ENCODE data around the gene ZNF358. TPM values are rescaled to one million over a fixed set of nuclear protein-coding genes. Genes with fewer than 3 reads are reported as not detected.
A peak's percentile ranks its signal among the peaks of the same experiment; 100 is the strongest.

Gene ZNF358
- total and polyA plus RNA-seq, 2 of the 13 experiments (the other 11 are each of a cell fraction or from before 2014, with no cell fraction given) = 9.1 to 37.0 TPM

DNA sequence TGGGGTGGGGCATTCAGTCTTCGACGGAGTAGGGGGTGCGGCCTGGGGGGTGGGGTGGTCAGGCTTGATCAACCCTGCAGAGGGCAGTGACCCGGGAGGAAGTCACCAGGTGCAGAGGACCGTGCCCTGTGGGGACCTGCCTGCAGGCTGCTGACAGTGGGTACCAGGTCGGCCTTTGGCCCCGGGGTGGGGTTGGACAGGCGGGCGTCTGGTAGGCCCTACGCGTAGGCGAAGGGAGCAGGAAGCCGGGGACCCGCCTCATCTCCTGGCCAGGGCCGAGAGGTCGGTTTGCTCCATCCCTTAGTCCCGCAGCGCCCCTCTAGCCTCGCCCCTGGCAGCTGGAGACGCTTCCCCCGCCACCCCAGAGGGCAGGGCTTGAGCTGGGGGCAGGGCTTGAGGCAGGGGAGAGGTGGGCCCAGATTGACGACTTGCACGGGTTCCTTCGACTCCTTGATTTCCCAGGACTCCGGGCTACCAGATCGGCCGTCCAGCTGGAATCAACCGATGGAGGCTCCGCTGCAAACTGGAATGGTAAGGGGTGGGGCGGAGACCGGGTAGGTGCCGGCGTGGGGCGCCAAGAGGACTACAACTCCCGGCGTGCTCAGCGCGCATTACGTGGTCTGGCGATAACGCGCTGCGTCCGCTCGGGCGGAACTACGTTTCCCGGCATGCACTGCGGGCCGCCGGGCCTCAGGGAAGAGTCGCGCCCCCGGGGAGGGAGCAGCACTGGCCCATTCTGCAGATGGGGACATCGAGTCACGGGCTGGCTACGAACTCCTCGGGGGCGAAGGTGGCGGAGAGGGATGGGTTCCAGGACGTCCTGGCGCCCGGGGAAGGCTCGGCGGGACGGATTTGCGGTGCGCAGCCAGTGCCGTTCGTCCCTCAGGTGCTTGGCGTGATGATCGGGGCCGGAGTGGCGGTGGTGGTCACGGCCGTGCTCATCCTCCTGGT, 19.4 kb downstream of the ZNF358 start, which contains the start of gene PNPLA6 (continued):
- TF ChIP-seq, protein P1, sequence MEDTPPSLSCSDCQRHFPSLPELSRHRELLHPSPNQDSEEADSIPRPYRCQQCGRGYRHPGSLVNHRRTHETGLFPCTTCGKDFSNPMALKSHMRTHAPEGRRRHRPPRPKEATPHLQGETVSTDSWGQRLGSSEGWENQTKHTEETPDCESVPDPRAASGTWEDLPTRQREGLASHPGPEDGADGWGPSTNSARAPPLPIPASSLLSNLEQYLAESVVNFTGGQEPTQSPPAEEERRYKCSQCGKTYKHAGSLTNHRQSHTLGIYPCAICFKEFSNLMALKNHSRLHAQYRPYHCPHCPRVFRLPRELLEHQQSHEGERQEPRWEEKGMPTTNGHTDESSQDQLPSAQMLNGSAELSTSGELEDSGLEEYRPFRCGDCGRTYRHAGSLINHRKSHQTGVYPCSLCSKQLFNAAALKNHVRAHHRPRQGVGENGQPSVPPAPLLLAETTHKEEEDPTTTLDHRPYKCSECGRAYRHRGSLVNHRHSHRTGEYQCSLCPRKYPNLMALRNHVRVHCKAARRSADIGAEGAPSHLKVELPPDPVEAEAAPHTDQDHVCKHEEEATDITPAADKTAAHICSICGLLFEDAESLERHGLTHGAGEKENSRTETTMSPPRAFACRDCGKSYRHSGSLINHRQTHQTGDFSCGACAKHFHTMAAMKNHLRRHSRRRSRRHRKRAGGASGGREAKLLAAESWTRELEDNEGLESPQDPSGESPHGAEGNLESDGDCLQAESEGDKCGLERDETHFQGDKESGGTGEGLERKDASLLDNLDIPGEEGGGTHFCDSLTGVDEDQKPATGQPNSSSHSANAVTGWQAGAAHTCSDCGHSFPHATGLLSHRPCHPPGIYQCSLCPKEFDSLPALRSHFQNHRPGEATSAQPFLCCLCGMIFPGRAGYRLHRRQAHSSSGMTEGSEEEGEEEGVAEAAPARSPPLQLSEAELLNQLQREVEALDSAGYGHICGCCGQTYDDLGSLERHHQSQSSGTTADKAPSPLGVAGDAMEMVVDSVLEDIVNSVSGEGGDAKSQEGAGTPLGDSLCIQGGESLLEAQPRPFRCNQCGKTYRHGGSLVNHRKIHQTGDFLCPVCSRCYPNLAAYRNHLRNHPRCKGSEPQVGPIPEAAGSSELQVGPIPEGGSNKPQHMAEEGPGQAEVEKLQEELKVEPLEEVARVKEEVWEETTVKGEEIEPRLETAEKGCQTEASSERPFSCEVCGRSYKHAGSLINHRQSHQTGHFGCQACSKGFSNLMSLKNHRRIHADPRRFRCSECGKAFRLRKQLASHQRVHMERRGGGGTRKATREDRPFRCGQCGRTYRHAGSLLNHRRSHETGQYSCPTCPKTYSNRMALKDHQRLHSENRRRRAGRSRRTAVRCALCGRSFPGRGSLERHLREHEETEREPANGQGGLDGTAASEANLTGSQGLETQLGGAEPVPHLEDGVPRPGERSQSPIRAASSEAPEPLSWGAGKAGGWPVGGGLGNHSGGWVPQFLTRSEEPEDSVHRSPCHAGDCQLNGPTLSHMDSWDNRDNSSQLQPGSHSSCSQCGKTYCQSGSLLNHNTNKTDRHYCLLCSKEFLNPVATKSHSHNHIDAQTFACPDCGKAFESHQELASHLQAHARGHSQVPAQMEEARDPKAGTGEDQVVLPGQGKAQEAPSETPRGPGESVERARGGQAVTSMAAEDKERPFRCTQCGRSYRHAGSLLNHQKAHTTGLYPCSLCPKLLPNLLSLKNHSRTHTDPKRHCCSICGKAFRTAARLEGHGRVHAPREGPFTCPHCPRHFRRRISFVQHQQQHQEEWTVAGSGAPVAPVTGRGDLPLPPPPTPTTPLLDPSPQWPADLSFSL (CRISPR knock-in tag; IDR thresholded peaks at IDR 0.05) = no peak
- TF ChIP-seq, protein P2, sequence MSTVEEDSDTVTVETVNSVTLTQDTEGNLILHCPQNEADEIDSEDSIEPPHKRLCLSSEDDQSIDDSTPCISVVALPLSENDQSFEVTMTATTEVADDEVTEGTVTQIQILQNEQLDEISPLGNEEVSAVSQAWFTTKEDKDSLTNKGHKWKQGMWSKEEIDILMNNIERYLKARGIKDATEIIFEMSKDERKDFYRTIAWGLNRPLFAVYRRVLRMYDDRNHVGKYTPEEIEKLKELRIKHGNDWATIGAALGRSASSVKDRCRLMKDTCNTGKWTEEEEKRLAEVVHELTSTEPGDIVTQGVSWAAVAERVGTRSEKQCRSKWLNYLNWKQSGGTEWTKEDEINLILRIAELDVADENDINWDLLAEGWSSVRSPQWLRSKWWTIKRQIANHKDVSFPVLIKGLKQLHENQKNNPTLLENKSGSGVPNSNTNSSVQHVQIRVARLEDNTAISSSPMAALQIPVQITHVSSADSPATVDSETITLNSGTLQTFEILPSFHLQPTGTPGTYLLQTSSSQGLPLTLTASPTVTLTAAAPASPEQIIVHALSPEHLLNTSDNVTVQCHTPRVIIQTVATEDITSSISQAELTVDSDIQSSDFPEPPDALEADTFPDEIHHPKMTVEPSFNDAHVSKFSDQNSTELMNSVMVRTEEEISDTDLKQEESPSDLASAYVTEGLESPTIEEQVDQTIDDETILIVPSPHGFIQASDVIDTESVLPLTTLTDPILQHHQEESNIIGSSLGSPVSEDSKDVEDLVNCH (CRISPR knock-in tag; IDR thresholded peaks at IDR 0.05) = 0 out of 2 replicates have a peak, but pooled peaks have one; percentile 51
- TF ChIP-seq, protein P3, sequence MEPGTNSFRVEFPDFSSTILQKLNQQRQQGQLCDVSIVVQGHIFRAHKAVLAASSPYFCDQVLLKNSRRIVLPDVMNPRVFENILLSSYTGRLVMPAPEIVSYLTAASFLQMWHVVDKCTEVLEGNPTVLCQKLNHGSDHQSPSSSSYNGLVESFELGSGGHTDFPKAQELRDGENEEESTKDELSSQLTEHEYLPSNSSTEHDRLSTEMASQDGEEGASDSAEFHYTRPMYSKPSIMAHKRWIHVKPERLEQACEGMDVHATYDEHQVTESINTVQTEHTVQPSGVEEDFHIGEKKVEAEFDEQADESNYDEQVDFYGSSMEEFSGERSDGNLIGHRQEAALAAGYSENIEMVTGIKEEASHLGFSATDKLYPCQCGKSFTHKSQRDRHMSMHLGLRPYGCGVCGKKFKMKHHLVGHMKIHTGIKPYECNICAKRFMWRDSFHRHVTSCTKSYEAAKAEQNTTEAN (CRISPR knock-in tag; conservative IDR thresholded peaks at IDR 0.05) = peak; percentile 63; the same call in 1 of the 2 replicates
- 0 out of 2 replicates have a peak, but pooled peaks have one; percentile 32 for TF ChIP-seq NCOA2 (CRISPR knock-in tag; IDR thresholded peaks at IDR 0.05)
- no peak for TF ChIP-seq ZNF253 (CRISPR knock-in tag; IDR thresholded peaks at IDR 0.05; ENCODE audit: borderline replicate concordance)
- TF ChIP-seq, protein P4, sequence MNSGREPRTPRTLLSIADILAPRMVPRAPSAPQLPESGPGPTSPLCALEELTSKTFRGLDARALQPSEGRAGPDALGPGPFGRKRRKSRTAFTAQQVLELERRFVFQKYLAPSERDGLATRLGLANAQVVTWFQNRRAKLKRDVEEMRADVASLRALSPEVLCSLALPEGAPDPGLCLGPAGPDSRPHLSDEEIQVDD (CRISPR knock-in tag; IDR thresholded peaks at IDR 0.05; ENCODE audit: borderline replicate concordance) = no peak
- no peak for TF ChIP-seq ZSCAN21 (CRISPR knock-in tag; IDR thresholded peaks at IDR 0.05; ENCODE audit: borderline replicate concordance)
- no peak for TF ChIP-seq GATAD2A (CRISPR knock-in tag; IDR thresholded peaks at IDR 0.05)
- TF ChIP-seq ZNF326 (CRISPR knock-in tag; IDR thresholded peaks at IDR 0.05; ENCODE audit: borderline replicate concordance) = no peak

Measured in HepG2 (cell line).